NCI-H1436 treated with DMSO at 0.1 percent for 48 hours (cell line): Measurements from ENCODE around the gene PTBP1.

ENCODE experiments used
- DNase-seq: peaks from one replicate; lab custom pipeline; 2025; lab: John Stamatoyannopoulos, UW

Gene PTBP1

GRCh38 chr19:854549-854948 is 57.3 kb downstream of the PTBP1 start:
- DNase-seq = no peak

- no peak for DNase-seq
Measured at GRCh38 chr19:855142-855541, 57.9 kb downstream of the PTBP1 start.

DNA sequence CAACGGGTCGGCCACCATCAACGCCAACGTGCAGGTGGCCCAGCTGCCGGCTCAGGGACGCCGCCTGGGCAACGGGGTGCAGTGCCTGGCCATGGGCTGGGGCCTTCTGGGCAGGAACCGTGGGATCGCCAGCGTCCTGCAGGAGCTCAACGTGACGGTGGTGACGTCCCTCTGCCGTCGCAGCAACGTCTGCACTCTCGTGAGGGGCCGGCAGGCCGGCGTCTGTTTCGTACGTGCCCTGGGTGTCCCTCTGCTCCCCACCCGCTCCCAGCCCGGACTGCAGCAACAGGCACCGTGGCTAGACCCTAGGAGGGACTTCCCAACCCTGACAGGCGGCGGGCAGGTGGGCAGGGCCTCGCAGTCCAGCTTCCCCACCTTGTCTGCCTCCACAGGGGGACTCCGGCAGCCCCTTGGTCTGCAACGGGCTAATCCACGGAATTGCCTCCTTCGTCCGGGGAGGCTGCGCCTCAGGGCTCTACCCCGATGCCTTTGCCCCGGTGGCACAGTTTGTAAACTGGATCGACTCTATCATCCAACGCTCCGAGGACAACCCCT is 58.4 kb downstream of the PTBP1 start:
- no peak for DNase-seq

DNA sequence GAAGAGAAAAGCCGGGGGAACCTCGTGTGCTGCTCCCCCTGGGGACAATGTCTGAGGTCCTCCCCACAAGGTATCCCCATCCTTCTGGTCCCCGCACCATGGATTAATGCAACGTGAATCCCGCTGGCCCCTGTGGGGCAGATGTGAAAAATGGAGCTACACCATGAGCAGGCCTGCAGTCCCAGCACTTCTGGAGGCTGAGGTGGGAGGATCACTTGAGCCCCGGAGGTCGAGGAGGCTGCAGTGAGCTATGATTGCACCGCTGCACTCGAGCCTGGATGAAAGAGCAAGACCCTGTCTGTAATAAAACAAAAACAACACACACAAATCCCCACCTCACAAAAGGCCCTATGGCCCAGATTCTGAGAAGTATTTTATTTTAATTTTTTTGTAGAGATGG is 61.0 kb downstream of the PTBP1 start:
- no peak for DNase-seq

DNA sequence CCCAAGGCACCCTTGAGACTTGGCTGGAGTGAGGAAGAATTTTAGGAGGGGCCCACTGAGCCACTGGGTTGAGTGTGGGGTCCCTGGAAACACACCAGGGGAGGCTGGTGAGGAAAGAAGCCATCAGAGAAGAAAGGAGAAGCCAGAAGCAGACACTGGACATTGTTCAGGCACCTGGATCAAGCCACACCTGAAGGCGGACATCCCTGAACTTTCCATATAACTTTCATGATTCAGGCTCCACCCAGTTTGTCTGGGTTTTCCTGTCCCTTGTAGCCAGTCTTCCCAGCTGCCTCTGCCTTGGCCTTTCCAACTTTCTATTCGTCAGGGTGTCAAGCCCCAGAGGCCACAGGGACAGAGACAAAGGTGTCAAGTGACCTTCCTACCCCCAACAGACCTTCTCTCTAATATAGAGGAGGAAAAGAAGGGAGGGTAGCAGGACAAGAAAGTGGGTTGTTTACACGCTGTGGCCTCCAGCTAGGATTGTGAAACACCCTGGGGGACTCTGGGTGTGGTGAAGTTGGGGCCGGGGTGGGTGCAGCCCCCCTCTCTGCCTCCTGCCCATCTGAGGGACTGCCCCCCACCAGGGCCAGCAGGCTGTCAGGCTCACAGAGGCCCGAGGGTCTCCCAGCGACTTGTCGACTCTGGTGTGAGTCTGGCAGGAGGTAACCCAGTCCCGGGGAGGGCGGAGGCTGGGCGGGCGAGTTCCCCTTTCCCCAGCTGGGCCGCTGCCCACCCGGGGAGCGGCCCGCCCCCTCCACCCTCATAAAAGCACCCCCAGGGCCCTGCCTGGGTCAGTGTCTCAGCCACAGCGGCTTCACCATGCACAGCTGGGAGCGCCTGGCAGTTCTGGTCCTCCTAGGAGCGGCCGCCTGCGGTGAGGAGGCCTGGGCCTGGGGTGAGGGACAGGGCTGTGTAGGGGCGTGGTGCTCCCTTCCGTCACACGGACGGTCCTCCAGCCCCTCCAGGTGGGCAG is 61.9 kb downstream of the PTBP1 start, which contains the start of gene CFD:
Gene CFD (plus strand): TSS at position 797 of the 976 bp plus-strand sequence. CDS start 26 bp downstream, at position 823.
- DNase-seq = no peak

GRCh38 chr19:861141-861755 is 64.0 kb downstream of the PTBP1 start:
- DNase-seq = no peak
